GM19438 (cell line): ENCODE results near the gene TXNRD2.
"Not testable (repeated sequence)": the region's sequence is repeated elsewhere in the genome, so short reads cannot be mapped to it uniquely, and the experiment has no call there.

Experiments used
- ATAC-seq: cut with Tn5 transposase; IDR thresholded peaks from one replicate; pipeline ENCODE4 v1.9.1; 2021; ENCODE audit warnings: low read depth; ENCODE audit not compliant: unreplicated experiment

The TXNRD2 gene

GRCh38 chr22:19955241-19956128, 13.9 kb upstream of the TXNRD2 start:
- no peak for ATAC-seq

- ATAC-seq, result no peak
Observed at GRCh38 chr22:19951346-19951745, 9.7 kb upstream of the TXNRD2 start.

- no peak for ATAC-seq
Observed at GRCh38 chr22:19948057-19948760, 6.6 kb upstream of the TXNRD2 start.

GRCh38 chr22:19943082-19944026, 1.7 kb upstream of the TXNRD2 start:
- ATAC-seq, result no peak

GRCh38 chr22:19942157-19943081, 801 bp upstream of the TXNRD2 start:
- no peak for ATAC-seq

GRCh38 chr22:19940536-19941364, 868 bp downstream of the TXNRD2 start:
- ATAC-seq, result no peak

- no peak for ATAC-seq
Observed at GRCh38 chr22:19937616-19938473, 3.8 kb downstream of the TXNRD2 start.

- no peak for ATAC-seq
Observed at GRCh38 chr22:19936513-19936912, 5.1 kb downstream of the TXNRD2 start.

GRCh38 chr22:19935123-19935718, 6.4 kb downstream of the TXNRD2 start:
- not testable (repeated sequence) for ATAC-seq

- no peak for ATAC-seq
Observed at GRCh38 chr22:19933341-19934241, 8.0 kb downstream of the TXNRD2 start.

GRCh38 chr22:19932367-19933206, 9.0 kb downstream of the TXNRD2 start:
- no peak for ATAC-seq

GRCh38 chr22:19931514-19931913, 10.1 kb downstream of the TXNRD2 start:
- ATAC-seq, result no peak

- ATAC-seq, result no peak
Observed at GRCh38 chr22:19930551-19931486, 10.8 kb downstream of the TXNRD2 start.
